Measurements from ENCODE around the gene ITPR3.

Gene ITPR3

DNA sequence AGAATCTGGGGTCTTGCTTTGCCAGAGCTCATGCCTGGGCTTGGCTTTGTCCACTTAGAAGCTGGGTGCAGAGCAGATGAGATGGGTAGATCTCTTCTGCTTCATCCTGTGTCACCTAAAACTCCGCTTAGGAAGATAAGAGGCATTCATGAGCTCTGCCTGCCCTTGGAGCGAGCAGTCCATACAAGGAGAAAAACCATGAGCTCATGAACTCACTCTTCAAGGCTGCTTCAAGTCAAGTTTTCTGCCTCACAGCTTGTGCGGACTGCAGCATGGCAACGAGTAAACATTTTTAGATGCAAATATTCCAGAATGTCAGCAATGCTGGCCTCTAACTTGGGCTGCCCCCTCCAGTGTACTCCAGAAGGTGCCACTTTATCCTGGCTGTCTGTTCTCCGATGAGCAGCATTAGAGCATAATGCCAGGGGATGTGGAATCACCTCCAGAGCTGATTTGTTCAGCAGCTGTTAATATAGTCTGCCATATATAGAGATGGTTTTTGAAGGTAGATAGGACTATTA is 101.0 kb downstream of the ITPR3 start:
- no peak for DNase-seq

DNA sequence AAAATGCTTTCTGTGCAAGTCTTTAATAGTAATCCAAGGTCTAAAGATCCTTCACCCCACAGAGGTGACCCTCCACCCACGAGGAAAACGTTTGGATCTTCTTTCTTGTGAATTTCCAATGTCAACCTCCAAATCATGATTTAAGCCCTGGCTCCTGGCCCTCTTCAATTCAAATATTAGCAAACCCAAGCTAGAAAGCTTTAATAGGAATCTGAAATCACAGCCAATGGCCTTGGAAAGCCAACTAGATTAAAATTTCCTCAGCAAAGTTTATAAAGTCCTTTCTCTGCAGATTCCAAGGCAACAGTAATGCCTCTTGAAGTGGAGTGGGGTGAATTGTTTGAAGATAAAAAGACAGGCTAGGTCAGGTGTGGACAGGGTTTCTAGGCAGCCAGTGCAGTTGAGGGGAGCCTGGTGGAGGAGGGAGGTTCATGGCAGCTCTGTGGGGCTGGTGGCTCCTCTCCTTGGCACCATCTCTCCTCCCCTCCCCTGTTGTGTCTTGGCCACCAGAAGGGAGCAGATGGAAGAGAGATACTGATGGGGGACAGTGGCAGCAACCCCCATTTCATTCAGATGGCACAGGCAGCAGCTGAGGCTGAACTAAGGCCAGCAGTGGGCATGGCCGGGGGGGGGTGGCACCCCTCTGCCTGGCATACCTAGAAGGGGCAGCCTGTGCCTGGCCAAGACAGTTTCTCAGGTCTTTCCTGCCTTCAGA is 102.4 kb downstream of the ITPR3 start:
- DNase-seq, result no peak

DNA sequence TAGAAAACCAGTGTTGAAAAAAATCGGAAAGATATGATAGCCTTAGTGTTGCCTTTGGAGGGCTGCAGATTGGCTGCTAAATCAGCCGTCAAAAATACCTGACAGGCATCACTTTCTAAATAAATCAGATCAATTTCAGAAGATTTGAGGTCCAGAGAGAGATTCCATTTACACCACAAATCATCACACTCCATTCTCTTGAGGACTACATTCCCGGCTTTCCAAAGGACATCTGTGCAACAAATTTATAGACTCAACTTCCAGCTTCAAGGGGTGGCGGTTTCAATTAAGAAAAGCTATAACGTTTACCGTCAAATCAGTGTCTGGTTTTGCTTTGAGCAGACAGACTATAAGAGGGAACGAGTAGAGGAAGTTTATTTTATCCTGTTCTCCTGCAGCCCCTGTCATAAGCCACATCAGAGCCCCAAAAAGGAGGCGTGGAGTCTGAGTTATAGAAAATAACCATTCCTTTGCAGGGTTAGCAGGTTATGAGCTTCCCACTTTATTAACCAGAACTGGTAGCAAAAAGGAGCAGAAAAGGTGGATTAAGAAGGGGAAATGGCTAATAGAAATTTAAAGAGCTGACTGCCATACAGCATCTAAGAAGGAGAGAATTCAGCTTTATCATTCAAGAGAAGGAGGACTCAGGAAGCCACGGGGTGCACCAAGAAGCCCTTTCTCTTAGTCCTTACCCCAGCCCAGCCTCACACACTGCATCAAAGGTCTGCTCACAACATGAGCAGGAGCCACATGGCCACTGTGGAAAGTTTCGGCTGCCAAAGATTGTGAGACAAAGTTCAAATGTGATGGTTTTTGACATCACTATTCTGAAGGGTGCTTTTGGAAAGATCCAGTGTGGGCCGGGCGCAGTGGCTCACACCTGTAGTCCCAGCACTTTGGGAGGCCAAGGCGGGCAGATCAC is 103.2 kb downstream of the ITPR3 start:
- DNase-seq, result no peak

DNA sequence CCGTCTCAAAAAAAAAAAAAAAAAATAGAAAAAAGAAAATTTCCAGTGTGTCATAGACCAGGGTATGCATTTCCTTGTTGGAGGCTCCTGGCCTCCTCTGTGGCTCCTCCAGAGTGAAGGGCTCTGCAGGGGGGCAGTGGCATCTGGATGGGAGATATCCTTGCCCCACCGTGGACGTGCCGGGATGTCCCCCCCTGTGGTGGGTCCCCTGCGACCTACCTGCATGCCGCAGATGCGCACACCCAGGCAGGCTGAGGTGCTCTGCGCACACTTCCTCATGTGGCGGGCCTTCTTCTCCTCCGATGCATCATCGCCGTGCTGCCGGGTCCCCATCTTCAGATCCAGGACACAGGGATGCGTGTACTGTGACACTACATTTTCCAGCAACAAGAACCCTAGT is 104.1 kb downstream of the ITPR3 start:
- no peak for DNase-seq

DNA sequence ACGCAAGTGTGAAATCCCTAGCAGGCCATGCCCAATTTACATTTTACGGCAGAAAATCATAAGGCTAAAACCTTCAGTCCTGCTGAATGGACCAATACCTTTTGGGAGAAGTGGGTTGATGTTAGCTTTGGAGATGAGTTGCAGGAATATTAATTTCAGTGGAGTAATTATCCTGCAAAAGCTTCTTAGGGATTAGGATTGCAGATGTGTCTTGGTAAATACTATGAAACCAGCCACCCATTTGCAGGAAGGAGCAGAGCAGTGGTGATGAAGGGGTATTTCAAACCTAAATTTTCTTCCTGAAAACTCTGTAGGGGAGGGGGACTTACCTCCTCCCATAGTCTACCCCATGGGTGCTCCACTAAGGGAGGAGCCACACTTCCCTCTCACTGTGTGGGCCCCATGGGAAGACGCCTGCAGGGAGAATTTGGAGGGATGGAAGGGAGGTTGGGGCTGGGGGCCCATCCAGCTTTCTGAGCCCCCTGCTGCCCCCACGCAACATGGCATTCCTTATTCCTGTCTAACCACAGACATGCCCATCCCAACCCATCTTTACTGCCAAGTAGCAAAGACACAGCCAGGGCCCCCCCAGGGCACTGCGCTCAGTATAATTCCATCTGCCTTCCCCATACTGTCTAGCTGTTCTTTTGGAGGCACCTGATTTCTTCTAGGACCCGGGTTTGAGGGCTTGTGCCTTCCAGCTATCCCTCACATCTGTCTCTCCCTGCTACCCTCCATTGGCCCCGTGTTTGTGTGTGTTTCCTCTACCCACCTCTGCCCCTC is 105.0 kb downstream of the ITPR3 start:
- DNase-seq, result no peak

DNA sequence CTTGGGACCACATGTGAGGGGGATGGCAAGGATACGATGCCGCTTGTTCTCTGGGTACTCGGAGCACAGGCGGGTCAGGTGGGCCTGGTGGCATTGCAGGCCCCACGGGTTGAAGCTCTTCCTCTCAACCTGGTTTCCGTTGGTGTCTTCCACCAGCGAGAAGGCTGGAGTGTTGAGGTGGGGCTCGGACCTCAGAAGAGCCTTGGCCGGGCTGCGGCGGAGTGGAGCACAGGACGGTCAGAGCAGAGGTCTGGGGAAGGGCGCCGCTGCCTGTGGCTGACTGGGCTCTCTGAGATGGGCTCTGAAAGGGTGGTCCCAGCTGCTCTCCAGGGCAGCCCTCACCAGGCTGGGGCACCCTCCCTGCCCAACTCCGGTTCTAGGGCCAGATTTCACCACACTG is 105.6 kb downstream of the ITPR3 start:
- no peak for DNase-seq

DNA sequence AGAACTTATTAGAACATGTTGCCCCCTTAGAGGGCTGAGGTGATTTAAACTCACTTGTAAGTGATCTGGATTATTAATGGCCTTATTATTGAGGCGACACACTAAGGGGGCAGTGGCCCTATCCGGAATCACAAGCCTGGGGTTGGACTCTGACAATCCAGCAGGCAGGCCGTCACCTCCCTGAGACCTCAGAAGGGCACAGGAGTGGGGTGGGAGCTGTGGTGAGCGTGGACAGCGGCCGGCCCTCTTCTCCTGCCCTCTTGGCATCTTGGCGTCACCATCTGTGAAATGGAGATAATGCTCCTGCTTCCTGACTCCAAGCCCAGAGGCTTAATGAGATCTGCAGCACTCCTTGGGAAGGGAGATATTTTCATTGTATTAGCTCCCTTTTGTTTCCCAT is 106.0 kb downstream of the ITPR3 start:
- DNase-seq, result no peak

DNA sequence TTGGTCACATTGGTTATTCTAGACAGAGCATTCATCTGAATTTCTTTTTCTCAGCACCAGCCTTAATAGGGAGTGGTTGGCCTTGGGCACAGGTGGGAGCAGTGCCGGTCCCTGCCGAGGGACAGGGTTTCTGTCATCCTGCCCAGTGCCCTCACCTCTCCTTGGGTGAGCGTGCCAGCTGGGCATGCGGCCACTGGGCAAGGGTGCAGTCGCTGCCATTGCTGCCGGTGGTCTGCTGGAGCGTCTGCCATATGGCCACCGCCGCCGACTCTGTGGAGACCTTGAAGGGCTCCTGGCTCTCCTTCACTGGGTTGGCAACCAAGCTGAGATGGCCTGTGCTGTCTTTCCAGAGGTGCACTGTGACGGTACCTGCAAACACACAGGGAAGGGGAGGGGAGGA is 106.8 kb downstream of the ITPR3 start:
- DNase-seq, result no peak

DNA sequence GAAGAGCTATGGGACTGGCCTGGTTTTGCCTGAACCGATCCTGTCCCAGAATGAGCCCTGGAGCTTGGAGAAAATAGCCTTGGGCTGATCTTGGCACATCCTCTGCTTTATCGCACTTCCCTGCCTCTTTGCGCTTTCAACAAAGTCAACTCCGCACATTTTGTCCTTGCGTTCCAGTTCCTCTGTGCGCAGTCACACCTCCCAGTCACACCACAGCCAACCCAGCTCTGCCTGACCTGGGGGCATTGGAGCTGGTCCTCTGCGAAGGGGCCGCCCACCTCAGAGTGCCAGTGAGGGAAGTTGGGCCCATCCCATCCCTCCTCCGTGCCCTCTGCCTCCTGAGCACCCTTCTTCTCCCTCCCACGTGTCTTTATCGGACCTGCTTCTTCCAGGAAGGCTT is 107.3 kb downstream of the ITPR3 start:
- DNase-seq, result no peak

DNA sequence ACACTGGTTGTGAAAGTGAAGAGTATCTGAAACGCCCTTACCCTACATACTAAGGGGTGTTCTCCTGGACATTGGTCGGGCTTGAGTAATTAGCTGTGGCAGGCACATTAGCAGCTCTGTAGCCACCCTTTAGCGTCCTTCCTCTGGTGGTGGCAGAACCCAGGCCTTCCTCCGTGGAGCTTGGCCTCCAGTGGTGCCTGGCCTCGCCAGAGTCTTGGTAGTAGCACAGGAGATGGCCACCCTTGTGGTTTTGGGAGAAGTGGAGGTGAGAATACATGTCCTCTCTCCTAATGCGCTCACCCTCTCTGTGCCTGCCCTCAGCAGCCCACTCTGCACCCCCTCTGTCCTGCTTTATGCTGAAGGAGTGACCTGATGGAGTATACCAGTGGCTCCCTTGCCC is 107.9 kb downstream of the ITPR3 start:
- DNase-seq, result no peak

DNA sequence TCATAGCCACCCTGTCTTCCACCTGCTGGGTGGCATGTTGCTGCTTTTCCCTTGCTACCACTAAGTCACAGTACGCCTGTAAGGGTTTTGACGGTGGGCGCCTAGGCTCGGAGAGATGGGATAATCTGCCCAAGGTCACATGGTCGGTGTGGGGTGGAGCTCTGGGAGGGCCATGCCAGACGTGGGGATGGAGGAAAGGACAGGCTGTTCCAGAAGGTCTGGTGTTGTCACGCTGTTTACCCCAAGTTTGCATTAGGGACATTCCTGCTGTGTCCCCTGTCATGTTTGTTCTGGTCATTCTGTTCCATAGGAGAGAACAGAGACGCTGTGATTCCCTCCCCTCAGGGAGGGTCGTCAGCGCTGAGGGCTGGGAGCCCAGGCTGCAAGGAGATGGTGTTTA is 109.5 kb downstream of the ITPR3 start:
- DNase-seq, result no peak

DNA sequence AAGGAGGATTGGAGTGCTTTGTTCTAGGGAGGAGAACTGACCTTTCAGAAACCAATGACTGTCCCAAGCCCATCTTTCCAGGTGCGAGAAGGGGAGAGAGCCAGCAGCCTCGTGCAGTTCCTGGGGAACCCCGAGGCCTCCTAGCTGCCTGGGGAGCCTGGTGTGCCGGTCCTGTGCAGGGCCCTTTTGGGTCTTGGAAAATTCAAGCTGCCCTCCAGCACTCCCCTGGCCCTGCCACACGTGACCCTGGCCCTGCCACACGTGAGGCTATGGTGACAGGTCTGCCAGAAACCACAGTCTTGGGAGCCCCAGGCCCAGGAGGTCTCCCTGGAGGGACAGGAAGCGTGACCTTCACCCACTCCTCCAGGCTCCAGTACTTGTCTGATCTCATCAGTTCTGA is 109.9 kb downstream of the ITPR3 start:
- no peak for DNase-seq

DNA sequence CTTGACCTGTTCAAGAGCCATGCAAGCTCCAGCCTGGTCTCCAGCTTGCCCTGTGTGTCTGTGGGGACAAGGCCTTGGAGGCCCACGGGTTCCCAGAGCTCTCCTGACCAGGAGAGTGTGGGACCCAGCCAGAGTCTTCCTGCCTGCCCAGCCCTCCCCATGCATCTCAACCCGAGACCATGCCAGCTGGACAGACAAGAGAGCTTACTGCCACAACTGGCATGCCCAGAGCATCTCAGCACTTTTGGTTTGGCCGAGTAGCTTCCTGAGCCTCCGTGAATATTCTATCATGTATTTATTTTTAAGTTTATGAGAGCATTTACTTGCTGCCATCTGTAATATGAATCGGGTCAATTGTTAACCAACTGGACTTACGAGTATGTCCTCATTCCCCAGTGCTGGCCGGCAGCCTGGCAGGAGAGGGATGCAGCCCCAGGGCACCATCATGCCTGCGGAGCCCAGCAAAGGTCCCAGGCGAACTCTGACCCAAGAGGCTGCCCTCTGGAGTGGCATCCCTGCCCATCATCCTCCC is 110.7 kb downstream of the ITPR3 start:
- DNase-seq, result no peak

DNA sequence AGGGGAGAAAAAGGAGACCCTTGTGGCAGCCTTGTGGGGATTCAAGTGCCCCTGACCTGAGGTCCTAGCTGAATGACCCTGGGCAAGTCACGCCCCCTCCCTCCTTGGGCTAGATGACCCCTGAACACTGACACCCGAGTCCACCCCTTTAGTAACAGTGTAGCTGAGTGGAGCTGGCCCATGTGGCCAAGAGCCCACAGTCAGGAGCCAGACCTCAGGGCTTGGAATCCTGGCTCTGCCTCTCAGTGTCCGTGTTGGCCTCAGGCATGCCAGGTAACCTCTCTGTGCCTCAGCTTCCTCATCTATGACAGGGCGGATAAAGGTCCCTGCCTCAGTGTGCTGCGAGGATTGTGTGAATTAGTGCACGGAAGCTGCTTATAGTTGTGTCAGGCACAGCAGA is 111.3 kb downstream of the ITPR3 start:
- no peak for DNase-seq

DNA sequence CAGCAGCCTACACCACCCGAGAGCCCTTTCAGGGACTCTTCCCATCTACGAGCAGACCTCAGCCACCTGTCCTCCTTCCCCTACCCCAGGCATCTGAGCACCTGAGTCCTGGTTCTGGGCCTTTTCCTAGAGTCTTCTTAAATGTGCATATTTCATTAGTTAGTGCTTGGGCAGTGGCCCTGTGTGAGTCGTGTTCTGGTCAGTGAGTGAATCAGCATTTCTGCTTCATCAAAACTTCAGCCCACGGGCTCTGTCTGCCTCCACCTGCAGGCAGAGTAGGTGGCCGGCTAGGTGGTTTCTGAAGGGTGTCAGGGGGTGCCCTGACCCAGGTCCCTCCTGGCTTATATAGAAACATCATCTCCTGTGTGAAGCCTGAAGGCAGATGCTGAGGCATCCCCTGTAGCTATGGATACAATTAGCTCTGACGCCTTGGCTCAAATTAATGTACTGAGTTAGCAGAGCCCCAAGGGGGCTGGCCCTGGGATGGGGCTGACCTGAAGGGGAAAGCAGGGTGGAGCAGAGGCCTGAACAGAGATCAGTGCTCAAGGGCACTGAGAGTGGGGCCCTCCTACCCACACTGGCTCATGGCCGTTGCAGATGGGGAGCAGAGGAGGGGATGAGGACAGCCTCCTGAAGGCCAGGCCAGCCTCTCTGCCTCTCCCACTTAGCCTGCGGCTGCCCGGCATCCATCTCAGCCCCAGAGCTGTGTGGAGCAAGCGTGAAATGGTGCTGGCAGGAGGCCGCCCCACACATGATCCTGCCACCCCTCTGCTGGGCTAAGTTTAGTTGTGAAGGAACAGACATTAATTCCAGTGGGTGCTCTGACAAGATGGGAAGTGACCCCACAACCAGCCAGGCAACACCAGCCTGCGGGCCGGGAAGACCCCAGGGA is 111.9 kb downstream of the ITPR3 start:
- DNase-seq, result no peak

DNA sequence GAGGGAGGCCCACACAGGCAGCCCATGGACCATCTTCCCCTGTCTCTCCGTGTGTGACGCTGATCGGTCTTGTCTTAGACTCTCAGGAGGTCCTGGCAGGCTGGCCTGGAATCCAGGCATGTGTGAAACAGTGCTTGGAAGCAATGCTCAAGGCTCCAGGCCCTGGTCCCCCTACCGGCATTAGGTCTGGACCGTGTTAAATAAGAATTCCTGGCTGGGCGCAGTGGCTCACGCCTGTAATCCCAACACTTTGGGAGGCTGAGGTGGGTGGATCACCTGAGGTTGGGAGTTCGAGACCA is 112.5 kb downstream of the ITPR3 start:
- no peak for DNase-seq

DNA sequence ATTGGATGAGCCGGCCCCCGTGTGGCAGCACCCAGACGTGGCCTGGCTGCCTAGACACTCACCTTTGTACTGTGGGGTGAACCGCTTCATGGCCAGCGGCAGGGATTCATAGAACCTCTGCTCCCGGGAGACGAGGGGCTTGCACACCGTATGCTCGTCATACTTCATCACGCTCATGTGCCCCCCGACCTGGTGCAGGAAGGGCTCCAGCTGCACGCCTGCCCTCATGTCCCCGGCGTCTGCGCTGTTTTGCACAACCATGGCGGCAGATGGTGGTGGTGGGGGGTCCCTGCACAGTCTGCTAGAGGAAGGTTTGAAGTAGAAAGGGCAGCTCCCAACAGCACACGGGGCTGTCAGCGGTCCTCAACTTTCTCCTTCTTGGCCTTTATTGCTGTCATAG is 114.1 kb downstream of the ITPR3 start:
- DNase-seq, result no peak

DNA sequence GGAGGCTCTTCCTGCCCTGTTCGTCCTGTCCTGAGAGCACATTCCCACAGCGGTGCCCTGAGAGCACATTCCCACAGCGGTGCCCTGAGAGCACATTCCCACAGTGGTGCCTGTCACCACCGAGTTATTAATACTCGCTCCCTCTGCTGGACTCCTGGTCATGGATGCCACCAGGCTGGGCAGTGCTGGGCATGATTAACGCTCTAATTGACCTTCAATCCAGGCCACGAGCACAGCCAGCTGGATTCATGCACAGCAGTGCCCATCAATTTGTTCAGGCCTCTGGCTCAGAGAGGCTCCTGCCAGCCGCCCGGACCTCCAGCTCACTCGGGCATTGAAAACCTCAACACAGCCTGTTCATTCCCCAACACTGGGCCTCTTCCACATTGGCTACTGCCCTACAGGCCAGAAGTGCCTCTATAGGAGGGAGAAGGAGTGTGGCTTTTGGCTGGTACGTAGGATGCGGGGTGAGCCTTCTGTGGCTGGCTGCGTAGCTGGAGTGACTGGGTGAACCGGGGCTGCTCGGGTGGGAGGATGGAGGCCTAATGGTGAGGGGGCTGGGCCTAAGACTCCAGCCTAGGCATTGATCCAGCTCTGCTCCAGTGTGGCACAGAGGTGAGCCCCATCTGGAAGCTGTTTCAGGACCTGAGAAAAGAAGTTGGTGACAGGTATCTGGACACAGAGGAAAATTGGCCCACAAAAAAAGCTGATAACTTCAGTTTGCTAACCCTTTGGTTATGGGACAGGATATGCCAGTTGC is 116.3 kb downstream of the ITPR3 start:
- no peak for DNase-seq

DNA sequence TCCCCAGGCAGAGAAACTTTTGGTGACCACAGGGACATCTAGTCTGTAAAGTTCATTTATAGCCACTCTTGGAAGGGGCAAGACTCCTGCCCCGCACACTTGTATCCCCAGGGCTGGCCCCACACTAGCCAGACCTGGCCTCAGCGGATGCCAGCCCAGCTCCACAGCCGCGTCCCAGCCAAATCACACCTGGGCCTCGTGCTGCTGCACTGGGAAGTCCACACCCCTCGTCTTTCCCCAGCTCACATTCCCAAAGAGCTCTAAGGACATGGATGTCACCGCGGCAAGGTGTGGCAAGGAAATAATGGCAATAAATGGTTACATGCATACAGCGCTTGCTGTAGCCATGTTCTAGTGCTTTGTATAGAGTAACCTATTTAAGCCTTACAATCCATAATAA is 117.0 kb downstream of the ITPR3 start:
- DNase-seq, result no peak

DNA sequence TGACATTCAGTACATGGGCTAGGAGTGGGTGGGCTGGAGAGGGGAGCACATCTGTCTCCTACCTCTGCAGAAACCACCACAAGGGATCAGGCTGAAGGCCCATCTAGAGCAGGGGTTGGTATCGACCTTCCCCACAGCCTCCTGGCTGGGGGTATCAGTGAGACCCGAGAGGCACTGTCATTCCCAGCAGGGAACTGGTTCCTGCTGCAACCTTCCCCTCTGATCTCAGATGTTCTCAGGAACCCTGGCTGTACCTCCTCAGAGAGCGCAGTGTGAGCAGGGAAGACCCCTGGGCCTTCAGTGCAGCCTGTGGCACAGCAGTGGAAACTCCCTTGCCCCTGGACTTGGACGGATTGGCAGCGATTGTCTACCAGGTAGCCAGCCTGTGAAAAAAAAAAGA is 117.8 kb downstream of the ITPR3 start:
- DNase-seq, result no peak

DNA sequence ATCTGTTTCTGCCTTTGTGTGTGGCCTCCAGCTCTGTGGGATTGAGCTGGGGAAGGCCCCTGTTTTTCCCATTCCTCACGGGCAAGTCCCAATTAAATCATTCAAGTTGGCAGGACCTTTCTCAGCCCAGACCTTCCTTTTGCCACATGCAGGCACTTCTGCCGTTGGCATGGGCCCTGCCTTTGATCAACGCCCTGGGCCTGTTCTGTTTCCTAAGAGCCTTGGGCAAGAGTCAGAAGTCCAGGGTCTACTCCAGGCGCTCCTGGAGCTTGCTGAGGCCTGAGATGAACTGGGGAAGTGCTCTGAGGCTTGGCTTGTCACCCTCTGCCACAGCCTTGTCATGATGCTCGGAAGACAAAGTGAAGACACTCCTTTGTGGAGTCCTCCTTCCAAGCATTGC is 118.4 kb downstream of the ITPR3 start:
- no peak for DNase-seq

DNA sequence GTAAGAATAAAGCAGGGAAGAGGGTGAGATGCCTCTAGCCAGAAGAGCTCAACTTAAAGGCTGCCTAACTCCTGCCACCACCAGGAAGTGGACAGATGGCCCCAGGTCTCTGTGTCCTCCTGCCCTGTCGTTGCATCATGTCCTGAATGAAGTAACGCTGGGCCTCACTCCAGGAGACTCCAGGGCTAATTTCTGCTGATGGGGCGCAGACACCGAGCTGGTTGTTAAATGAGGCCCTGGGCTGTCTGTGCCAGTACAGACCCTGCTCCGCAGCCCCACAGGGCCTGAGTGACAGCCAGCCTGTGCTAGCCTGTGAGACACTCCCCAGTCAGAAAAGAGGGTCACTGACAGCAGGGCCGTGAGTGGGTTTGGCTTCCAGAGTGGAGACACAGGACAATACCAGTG is 119.1 kb downstream of the ITPR3 start:
- DNase-seq, result no peak

All from activated CD4-positive, alpha-beta T cell treated with anti-CD3 and anti-CD28 coated beads for 48 hours (primary cell).